Peyer's patch (tissue), 4 donors: ENCODE measurements around the gene CDPF1.

Experiments used
- POLR2A ChIP-seq, 2 donors: fragments of 450-650 bp; IDR thresholded peaks; one replicate each; pipeline ENCODE4 v1.5.1; 2017; ENCODE audit warnings: antibody characterized with exemption in 2 of 2, mild to moderate bottlenecking in 2 of 2, moderate library complexity in 2 of 2
- TF ChIP-seq, protein P1 (sequence below), 6 experiments: fragments of 450-650 bp in 4 of 6; fragments of 200-600 bp in 2 of 6; sonication (generic) in 1 of 6; IDR thresholded peaks; one replicate each; pipeline ENCODE4 v1.5.1; 2017 to 2019; ENCODE audit warnings: antibody characterized with exemption in 6 of 6, mild to moderate bottlenecking in 3 of 6, moderate library complexity in 1 of 6

DNA sequence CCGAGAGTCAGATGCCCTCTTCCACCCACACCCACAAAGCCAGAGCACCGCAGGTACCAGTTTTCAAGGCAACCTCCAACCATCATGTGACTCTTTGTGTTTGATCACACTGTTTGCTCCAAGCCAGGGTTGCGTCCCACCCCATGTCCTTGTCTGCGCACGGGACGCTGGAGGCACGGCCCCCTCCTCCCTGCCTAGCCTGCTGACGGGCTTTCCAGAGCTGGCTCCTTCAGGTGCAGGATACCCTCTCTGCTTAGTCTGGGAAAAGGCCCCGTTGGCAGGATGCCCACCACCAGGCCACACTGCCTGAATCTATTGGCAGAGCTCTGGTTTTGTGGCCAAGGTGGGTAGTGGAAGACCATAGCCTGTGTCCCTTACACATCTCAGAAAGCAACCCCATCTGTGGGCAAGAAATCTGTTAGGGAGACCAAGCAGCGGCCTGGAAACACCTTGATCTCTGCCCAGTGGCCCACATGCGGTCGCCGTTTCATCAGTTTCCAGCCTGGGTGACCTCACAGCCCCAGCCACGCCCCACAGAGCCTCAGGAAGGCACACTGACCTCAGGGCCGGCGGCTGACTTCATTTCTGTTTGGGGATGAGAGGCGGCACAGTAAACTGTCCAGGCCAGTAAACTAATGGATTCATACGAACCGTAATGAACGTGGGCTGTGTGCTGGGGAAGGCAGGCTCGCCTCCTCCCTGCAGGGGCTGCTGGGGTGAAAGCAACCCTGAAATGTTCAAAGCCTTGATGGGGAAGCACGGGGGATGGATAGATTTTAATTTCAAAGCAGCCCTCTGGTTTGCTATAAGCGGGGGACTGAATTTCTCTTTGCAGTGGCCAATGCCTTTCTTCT, 25.8 kb downstream of the CDPF1 start:
- TF ChIP-seq, protein P1, sequence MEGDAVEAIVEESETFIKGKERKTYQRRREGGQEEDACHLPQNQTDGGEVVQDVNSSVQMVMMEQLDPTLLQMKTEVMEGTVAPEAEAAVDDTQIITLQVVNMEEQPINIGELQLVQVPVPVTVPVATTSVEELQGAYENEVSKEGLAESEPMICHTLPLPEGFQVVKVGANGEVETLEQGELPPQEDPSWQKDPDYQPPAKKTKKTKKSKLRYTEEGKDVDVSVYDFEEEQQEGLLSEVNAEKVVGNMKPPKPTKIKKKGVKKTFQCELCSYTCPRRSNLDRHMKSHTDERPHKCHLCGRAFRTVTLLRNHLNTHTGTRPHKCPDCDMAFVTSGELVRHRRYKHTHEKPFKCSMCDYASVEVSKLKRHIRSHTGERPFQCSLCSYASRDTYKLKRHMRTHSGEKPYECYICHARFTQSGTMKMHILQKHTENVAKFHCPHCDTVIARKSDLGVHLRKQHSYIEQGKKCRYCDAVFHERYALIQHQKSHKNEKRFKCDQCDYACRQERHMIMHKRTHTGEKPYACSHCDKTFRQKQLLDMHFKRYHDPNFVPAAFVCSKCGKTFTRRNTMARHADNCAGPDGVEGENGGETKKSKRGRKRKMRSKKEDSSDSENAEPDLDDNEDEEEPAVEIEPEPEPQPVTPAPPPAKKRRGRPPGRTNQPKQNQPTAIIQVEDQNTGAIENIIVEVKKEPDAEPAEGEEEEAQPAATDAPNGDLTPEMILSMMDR (IDR thresholded peaks at IDR 0.05), result no peak
- TF ChIP-seq POLR2A (IDR thresholded peaks at IDR 0.05), result no peak
